Fibroblast of the aortic adventitia (primary cell): ENCODE results near the gene ZNF101. TPM values are rescaled to one million over a fixed set of nuclear protein-coding genes. Genes with fewer than 3 reads are reported as not detected.

ENCODE experiments used
- DNase-seq: peaks from one replicate; pipeline ENCODE4 v3.0.0-alpha.2; 2010; ENCODE audit warnings: low read depth
- H3K4me3 ChIP-seq: 2 replicates; pipeline ENCODE4 v1.5.1; 2011; ENCODE audit warnings: low read depth, mild to moderate bottlenecking, control low read depth, low read length, moderate library complexity
- total RNA-seq: library from RNA; depleted of rRNA; stranded (reverse); fragments of >200 nt; gene quantifications from 2 replicates; pipeline ENCODE4 v1.2.3, GENCODE V29; 2012; ENCODE audit warnings: low replicate concordance
- TF ChIP-seq, protein P1 (sequence below): IDR thresholded peaks from 2 replicates; pipeline ENCODE4 v1.5.1; 2011; ENCODE audit warnings: mild to moderate bottlenecking, low read length, control low read depth, inconsistent platforms; ENCODE audit not compliant: insufficient read depth

ZNF101 gene
- total RNA-seq, 1 donor: 6.8 TPM

DNA sequence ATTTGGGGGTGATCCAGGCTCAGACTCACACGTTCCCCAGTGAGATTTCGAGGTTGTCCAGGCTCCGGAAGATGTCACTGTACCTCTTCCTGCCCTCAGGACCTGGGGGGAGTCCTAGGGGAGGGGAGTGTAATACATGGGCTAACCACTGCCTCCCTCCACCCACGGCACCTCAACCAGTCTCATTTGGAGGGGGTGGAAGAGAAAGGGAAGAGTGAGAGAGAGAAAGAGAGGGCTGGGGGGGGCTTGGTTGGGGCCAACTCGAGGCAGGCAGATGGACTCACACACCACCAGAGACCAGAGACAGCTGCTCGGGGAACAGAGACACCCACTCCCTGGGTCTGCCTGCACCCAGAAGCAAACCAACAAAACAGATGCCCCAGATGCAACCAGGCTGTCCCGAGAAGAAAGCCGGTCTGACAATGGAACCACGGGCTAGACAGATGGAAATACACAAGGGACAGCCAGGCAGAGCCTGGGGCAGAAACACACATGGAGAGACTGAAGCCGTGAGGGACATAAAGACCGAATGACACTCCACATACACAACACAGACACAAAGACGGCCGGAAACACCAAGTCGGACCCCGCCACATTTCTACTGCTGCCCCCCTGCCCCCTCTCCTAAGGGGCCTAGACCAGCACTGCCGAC, 26.0 kb upstream of the ZNF101 start:
- H3K4me3 ChIP-seq: peak overlapping the region; percentile 90
- DNase-seq: no peak
- TF ChIP-seq, protein P1, sequence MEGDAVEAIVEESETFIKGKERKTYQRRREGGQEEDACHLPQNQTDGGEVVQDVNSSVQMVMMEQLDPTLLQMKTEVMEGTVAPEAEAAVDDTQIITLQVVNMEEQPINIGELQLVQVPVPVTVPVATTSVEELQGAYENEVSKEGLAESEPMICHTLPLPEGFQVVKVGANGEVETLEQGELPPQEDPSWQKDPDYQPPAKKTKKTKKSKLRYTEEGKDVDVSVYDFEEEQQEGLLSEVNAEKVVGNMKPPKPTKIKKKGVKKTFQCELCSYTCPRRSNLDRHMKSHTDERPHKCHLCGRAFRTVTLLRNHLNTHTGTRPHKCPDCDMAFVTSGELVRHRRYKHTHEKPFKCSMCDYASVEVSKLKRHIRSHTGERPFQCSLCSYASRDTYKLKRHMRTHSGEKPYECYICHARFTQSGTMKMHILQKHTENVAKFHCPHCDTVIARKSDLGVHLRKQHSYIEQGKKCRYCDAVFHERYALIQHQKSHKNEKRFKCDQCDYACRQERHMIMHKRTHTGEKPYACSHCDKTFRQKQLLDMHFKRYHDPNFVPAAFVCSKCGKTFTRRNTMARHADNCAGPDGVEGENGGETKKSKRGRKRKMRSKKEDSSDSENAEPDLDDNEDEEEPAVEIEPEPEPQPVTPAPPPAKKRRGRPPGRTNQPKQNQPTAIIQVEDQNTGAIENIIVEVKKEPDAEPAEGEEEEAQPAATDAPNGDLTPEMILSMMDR: no peak

DNA sequence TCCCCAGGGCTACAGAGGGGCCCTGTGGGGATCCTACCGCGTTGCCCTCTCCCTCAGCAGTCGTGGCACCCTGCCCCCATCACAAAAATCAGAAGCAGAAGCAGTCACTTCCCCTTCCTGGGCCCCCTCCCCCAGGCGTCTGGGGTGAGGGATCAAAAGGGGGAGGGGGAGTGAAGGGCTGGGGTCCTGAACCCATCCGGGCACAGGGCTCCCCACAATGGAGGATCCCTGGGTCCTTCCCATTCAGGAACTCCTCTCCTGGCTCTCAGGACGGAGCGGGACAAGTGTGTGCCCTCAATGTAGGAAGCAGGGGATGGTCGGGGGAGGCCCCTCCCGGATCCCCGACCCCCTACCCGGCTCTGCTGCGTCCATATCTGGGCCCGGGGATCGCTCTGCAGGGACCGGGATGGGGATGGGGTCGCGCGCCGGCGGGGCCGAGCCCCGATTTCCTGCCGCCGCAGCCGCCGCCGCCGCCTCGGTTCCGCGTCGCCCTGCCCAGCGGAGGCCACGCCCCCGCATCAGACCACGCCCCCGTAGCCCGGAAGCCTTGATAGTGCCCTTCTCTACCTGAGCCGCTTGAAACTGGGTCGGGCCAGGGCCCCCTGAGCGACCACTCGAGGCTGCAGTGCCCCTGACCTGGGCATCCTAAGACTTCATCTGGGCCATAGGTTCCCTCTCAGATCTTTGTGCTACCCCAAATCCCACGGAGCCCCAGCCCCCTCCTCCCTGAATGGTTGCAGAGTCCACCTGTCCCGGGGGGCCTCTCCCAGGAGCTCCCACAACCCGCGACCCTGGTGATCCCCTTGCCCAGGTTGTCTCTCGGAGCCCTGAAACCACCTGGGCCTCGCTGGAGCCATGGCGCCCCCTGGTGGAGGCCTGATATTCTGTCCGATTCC, 25.2 kb upstream of the ZNF101 start, which contains the start of gene GMIP:
TSS of gene GMIP (minus strand) at position 500 of the 896 bp plus-strand sequence. CDS start at position 372, 128 bp downstream.
- TF ChIP-seq, protein P1: peak; percentile 81
- H3K4me3 ChIP-seq: peak within 1 kb of the TSS; percentile 90
- peak; percentile 42 for DNase-seq

DNA sequence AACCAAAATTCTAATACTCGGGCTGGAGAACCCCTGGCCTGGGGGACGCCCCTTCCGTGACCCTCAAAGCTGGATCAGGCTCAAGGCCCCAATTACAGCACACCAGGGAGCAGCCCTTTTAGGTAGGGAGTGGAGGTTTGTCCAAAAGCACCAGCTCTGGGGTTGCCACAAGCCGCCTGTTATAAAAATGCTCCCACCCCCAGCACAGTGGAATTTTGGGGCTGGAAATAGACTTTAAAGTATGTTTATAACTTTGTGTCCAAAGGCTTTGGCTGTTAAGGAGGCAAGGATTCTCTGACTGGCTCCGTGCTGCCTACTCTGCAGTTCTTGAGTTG, 24.6 kb upstream of the ZNF101 start:
- DNase-seq: no peak
- peak overlapping the region; percentile 90 for H3K4me3 ChIP-seq
- TF ChIP-seq, protein P1: no peak

DNA sequence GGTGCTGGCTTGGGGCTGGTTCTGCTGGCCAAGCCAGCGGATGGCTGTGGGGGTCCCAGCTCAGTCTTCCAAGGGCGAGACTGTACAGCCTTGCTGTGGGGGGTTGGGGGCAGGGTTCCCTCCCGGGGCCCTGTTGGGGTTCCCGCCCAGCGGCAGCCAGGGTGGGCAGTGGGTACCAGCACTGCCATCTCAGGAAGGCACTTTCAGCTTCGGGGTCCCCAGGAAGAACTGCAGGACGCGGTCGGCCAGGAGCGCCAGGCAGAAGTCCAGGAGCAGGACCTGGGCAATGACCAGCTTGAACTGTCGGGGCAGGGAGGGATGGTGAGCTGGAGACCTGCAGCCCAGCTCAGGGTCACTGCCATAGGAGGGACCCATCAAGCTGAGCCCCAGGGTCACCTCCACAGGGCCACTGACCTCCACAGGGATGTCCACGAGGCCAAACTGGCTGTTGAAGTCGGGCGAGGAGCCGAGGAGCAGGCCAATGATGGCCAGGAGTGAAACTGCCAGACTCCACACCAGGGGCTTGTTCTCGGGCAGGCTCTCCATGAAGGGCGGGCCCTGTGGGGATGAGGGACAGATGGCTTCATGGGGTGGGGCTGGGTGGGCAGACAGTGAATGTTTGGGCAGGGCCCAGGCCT, 23.3 kb upstream of the ZNF101 start:
- TF ChIP-seq, protein P1: no peak
- no peak for DNase-seq
- no peak overlapping the region for H3K4me3 ChIP-seq

DNA sequence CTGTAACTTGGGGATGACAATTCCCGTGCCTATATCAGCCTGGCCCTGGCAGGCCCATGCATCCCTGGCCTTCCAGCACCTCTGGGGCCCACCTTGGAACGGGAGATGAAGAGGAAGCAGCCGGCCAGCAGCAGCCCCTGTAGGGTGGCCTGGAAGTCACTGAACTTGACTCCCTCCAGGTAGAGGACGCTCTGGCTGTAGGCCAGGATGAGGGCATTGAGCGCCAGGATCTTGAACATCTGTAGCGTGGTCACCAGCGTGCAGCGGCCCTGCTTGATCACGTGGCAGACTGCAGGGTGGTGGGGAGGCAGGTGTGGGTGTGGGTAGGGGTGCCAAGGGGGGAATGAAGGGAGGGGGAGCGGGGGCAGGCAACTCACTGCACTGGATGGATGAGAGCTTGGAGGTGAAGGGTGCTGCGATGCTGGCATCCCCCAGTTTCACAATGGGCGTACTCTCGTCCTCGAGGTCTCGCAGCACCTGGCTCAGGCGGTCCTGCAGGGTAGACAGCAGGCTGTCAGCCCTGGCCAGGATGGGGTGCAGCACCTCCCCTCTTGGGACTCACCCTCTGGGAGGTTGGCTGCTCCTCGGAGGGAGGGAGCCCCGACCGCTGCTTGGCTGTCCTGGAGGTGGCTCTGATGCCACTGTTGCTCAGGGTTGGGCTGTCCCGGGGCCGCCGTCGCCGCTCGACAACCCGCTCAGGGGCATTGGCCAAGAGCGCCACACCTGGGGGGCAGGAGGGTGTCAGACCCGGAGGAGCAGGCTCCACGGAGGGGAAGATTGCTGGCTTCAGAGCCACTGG, 21.4 kb upstream of the ZNF101 start:
- H3K4me3 ChIP-seq: no peak overlapping the region
- TF ChIP-seq, protein P1: no peak
- no peak for DNase-seq

DNA sequence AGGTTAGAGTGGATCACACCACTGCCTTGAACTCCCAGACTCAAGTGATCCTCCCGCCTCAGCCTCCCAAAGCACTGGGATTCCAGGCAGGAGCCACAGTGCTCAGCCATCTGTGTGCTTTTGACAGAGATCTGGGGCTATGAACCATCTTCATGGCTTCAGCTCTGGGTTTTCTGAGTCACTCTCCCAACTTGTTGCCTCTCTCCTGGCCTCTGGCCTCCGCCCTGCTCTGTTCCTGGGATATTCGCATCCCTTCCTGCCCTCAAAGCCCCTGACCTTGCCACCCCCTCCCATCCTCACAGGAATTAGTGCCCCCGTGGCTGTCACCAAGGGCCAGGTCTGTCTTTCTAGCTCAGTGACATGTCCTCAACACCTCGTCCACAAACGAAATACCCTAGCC, 19.5 kb upstream of the ZNF101 start:
- no peak overlapping the region for H3K4me3 ChIP-seq
- no peak for DNase-seq
- TF ChIP-seq, protein P1: no peak
